ENCODE measurements around the gene LSAMP. TPM values are rescaled to one million over a fixed set of nuclear protein-coding genes. Genes with fewer than 3 reads are reported as not detected.
"Not testable (repeated sequence)": the region's sequence is repeated elsewhere in the genome, so short reads cannot be mapped to it uniquely, and the experiment has no call there.

Gene LSAMP
- total RNA-seq, 1 donor from 2014 or later, result 0.48 TPM

DNA sequence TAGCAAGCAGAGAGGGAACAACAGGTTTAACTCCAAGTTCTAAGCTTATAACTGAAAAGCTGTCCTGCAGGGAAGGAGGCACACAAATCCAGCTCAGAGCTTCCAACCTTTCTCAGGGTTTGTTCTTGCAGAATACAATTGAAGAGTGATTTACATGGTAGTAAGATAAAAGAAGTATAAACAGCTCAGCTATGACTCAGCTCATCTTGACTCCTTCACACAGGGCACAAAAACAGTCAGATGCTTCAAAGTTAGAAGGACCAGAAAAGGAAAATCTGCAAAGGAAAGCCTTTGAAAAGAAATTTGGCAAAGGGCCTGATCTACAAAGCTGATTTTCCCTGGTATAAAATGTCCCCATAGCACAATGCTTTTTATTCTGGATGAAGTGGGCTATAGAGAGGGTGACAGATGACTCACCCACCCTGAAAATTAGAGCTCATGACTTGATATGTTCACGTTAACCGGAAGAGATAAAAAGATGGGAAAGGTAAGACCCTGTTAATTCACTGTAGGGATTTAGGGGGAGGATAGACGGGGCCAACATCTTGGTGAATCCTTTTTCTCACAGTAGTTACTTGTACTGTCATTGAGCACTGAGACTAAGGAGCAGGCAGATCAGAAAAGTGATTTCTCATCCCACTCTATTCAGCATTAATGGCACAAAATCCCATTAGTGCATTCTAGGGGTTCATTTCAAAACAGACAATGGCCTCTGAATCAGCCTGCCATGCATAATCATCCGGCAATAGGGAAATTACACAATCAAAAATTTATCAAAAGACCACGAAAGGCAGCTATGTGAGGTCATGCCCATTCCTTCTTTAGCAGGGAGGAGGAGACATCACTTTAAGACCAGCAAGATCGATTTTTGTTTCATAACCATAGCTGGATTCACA is 678.5 kb downstream of the LSAMP start:
- DNase-seq (ENCODE audit: low spot score), result no peak
- intact Hi-C loops (cut with DNase I), result no loop called here

DNA sequence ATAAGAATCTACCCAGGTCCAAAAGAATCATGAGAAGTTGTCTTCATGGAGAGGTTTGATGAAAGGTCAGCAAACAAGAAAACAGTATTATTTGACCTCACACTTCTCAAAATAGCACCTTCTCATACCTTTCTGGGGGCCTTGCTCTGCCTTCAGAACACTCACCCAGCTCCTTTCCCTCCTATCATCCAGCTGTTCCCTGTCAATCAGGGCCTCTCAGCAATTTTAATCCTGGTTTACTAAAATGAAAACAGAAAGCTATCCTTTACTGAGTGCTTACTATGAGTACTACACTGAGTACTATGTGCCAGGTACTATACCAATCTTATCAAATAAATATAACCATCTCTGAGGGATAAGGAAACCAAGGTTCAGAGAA is 683.4 kb downstream of the LSAMP start:
- intact Hi-C loops (cut with DNase I), result no loop called here

DNA sequence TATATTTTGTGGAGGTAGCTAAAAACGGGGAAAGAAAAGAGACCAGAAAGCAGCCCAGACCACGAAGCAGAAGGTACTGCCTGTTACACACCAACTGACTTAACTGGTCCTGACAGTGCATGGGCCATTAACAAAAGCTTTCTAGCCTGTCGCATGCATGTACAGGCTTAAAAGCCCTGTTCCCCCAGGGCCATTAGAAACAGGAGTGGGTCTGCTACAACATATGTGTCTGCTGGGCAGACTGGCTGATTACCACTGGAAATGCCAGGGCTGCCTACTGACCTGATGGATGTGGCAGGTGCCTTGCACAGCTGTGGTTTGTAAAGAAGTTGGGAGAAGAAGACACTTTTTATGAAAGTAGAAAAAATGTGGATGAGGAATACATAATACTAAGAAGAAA is 684.6 kb downstream of the LSAMP start:
- no peak for DNase-seq (ENCODE audit: low spot score)
- intact Hi-C loops (cut with DNase I), result no loop called here

More for the DNA sequence above, 683.4 kb downstream of the LSAMP start:
- DNase-seq (ENCODE audit: low spot score), result no peak

DNA sequence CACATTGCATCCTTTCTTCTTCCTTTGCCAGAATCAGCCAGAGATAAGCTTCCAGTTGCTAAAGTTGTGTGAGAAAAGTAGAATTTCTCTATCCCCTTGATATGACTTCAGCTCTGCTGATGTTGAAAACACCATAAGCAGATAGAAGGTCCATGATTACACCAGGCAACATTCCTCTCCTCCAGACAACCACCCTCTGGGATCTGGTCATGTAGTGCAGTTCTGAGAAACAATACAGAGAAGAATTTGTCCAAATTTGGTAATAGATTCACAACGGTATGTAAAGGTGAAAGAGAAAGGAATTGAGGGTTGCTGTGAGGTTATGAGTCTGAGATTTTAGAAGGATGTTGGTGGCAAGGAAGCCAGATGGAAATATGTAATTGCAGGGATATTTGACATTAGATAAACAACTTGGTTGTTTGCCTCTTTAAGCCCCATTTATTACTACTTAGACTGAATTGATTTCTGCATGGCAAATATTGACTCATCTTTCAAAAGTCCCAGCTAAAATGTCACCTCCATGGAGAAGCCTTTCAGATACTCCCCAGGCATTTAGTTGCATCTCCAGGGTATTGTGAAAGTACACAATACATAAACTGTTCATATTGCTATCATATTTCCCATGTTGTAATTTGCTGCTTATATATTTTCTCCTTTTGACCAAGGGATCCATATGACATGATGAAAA is 687.1 kb downstream of the LSAMP start:
- intact Hi-C loops (cut with DNase I), result no loop called here
- no peak for DNase-seq (ENCODE audit: low spot score)

DNA sequence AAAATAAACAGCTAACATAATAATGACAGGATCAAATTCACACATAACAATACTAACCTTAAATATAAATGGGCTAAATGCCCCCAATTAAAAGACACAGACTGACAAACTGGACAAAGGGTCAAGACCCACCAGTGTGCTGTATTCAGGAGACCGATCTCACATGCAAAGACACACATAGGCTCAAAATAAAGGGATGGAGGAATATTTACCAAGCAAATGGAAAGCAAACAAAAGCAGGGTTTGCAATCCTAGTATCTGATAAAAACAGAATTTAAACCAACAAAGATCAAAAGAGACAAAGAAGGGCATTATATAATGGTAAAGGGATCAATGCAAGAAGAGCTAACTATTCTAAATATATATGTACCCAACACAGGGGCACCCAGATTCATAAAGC is 692.3 kb downstream of the LSAMP start:
- DNase-seq (ENCODE audit: low spot score); intact Hi-C loops (cut with DNase I): not testable (repeated sequence)

All from cardiac septum (tissue), 1 donor.